ENCODE data around the gene B9D2.

B9D2 gene

GRCh38 chr19:41330481-41330880 is 33.5 kb downstream of the B9D2 start:
- no peak for FAIRE-seq
- no peak for DNase-seq (ENCODE audit: insufficient read length, low spot score)

- no peak for DNase-seq (ENCODE audit: insufficient read length, low spot score)
- no peak for FAIRE-seq
Observed at GRCh38 chr19:41328842-41329225, 35.1 kb downstream of the B9D2 start.

- FAIRE-seq (peak; percentile 45), DNase-seq (ENCODE audit: insufficient read length, low spot score) (no peak)
Observed at GRCh38 chr19:41328157-41328841, 35.6 kb downstream of the B9D2 start.

GRCh38 chr19:41327576-41328156 is 36.3 kb downstream of the B9D2 start:
- DNase-seq (ENCODE audit: insufficient read length, low spot score) (peak; percentile 93), FAIRE-seq (peak; percentile 58)

- peak; percentile 59 for FAIRE-seq
- DNase-seq (ENCODE audit: insufficient read length, low spot score), result no peak
Observed at GRCh38 chr19:41327076-41327575, 36.8 kb downstream of the B9D2 start.

GRCh38 chr19:41325947-41326706 is 37.8 kb downstream of the B9D2 start:
- FAIRE-seq, result peak; percentile 70
- DNase-seq (ENCODE audit: insufficient read length, low spot score), result peak; percentile 63

GRCh38 chr19:41325640-41325946 is 38.4 kb downstream of the B9D2 start:
- FAIRE-seq (no peak), DNase-seq (ENCODE audit: insufficient read length, low spot score) (no peak)

GRCh38 chr19:41324921-41325639 is 38.9 kb downstream of the B9D2 start:
- no peak for DNase-seq (ENCODE audit: insufficient read length, low spot score)
- FAIRE-seq, result no peak

- FAIRE-seq (no peak), DNase-seq (ENCODE audit: insufficient read length, low spot score) (no peak)
Observed at GRCh38 chr19:41324231-41324702, 39.7 kb downstream of the B9D2 start.

- DNase-seq (ENCODE audit: insufficient read length, low spot score) (no peak), FAIRE-seq (no peak)
Observed at GRCh38 chr19:41323430-41324125, 40.4 kb downstream of the B9D2 start.

GRCh38 chr19:41323023-41323422 is 40.9 kb downstream of the B9D2 start:
- FAIRE-seq (no peak), DNase-seq (ENCODE audit: insufficient read length, low spot score) (no peak)

GRCh38 chr19:41322451-41322850 is 41.5 kb downstream of the B9D2 start:
- DNase-seq (ENCODE audit: insufficient read length, low spot score) (no peak), FAIRE-seq (no peak)

GRCh38 chr19:41321600-41322270 is 42.2 kb downstream of the B9D2 start:
- DNase-seq (ENCODE audit: insufficient read length, low spot score) (no peak), FAIRE-seq (peak; percentile 60)

- no peak for FAIRE-seq
- no peak for DNase-seq (ENCODE audit: insufficient read length, low spot score)
Observed at GRCh38 chr19:41321204-41321599, 42.7 kb downstream of the B9D2 start.

- no peak for FAIRE-seq
- DNase-seq (ENCODE audit: insufficient read length, low spot score), result no peak
Observed at GRCh38 chr19:41320568-41320967, 43.4 kb downstream of the B9D2 start.

- no peak for FAIRE-seq
- DNase-seq (ENCODE audit: insufficient read length, low spot score), result no peak
Observed at GRCh38 chr19:41320185-41320518, 43.8 kb downstream of the B9D2 start.

- no peak for DNase-seq (ENCODE audit: insufficient read length, low spot score)
- no peak for FAIRE-seq
Observed at GRCh38 chr19:41319500-41320184, 44.3 kb downstream of the B9D2 start.

GRCh38 chr19:41318696-41319499 is 45.1 kb downstream of the B9D2 start:
- FAIRE-seq, result no peak
- DNase-seq (ENCODE audit: insufficient read length, low spot score), result no peak
